SK-N-MC (cell line): Measurements from ENCODE around the gene ZNHIT1.

ENCODE experiments used
- DNase-seq: peaks from one replicate; pipeline ENCODE4 v3.0.0-alpha.2; 2011; ENCODE audit warnings: low read depth, low spot score
- H3K27ac ChIP-seq: fragments of 200-600 bp; sonication (generic); 2 replicates; pipeline ENCODE4 v1.5.1; 2016; ENCODE audit warnings: mixed run types
- H3K36me3 ChIP-seq: fragments of 200-600 bp; sonication (generic); 2 replicates; pipeline ENCODE4 v1.6.1; 2017; ENCODE audit warnings: antibody characterized with exemption, low read length, mixed read lengths; ENCODE audit not compliant: insufficient read depth
- H3K4me3 ChIP-seq: fragments of 200-600 bp; sonication (generic); 2 replicates; pipeline ENCODE4 v1.5.1; 2016
- H3K9ac ChIP-seq: fragments of 200-600 bp; sonication (generic); 2 replicates; pipeline ENCODE4 v1.8.0; 2017; ENCODE audit warnings: mixed run types, mixed read lengths; ENCODE audit not compliant: insufficient read length
- H3K9me3 ChIP-seq: fragments of 200-600 bp; sonication (generic); 2 replicates; pipeline ENCODE4 v1.6.1; 2017; ENCODE audit warnings: low read depth, mild to moderate bottlenecking, antibody characterized with exemption, low read length, moderate library complexity, mixed read lengths
- EZH2 ChIP-seq: fragments of 200-600 bp; sonication (generic); IDR thresholded peaks from one replicate; pipeline ENCODE4 v1.6.1; 2017; ENCODE audit warnings: antibody characterized with exemption
- FOXP2 ChIP-seq: optimal IDR thresholded peaks from 2 replicates; pipeline ENCODE3; 2011; ENCODE audit warnings: mild to moderate bottlenecking, moderate library complexity; ENCODE audit not compliant: insufficient read depth; ENCODE audit errors: extremely low read length, control extremely low read depth
- POLR2AphosphoS5 ChIP-seq: IDR thresholded peaks from 2 replicates; pipeline ENCODE4 v1.6.1; 2012; ENCODE audit warnings: mild to moderate bottlenecking, low read depth, low read length, borderline replicate concordance

Gene ZNHIT1

GRCh38 chr7:101208794-101209193, 9.2 kb upstream of the ZNHIT1 start:
- Histone ChIP-seq H3K9me3 (no peaks in the 10 kb centered on the region), H3K9ac (no peak overlapping the region), H3K27ac (no peak overlapping the region), H3K4me3 (no peak overlapping the region), H3K36me3 (peaks cover 4% of the 10 kb centered on the region; the same call in 1 of the 2 replicates)
- TF ChIP-seq FOXP2 (no peak), POLR2AphosphoS5 (no peak), EZH2 (no peak)
- no peak for DNase-seq

- no peaks in the 10 kb centered on the region for H3K9me3 ChIP-seq
- TF ChIP-seq FOXP2 (no peak), POLR2AphosphoS5 (no peak), EZH2 (no peak)
- H3K36me3 ChIP-seq, result peaks cover 4% of the 10 kb centered on the region; the same call in 1 of the 2 replicates
- no peak overlapping the region for H3K9ac ChIP-seq
- no peak overlapping the region for H3K4me3 ChIP-seq
- DNase-seq, result no peak
- H3K27ac ChIP-seq, result no peak overlapping the region
Measured at GRCh38 chr7:101210143-101210542, 7.8 kb upstream of the ZNHIT1 start.

- no peak for TF ChIP-seq FOXP2
- TF ChIP-seq POLR2AphosphoS5, result no peak
- no peak for TF ChIP-seq EZH2
- Histone ChIP-seq H3K27ac (no peak overlapping the region), H3K9me3 (no peaks in the 10 kb centered on the region), H3K9ac (no peak overlapping the region), H3K36me3 (peaks cover 4% of the 10 kb centered on the region; the same call in 1 of the 2 replicates), H3K4me3 (no peak overlapping the region)
- DNase-seq, result no peak
Measured at GRCh38 chr7:101211501-101211900, 6.5 kb upstream of the ZNHIT1 start.

- Histone ChIP-seq H3K4me3 (no peak overlapping the region), H3K9ac (no peak overlapping the region), H3K9me3 (no peaks in the 10 kb centered on the region), H3K27ac (no peak overlapping the region), H3K36me3 (peaks cover 4% of the 10 kb centered on the region; the same call in 1 of the 2 replicates)
- no peak for DNase-seq
- no peak for TF ChIP-seq FOXP2
- TF ChIP-seq POLR2AphosphoS5, result no peak
- no peak for TF ChIP-seq EZH2
Measured at GRCh38 chr7:101212014-101212413, 6.0 kb upstream of the ZNHIT1 start.

- no peak for DNase-seq
- TF ChIP-seq EZH2, result no peak
- TF ChIP-seq POLR2AphosphoS5, result no peak
- TF ChIP-seq FOXP2, result no peak
- Histone ChIP-seq H3K9ac (peak overlapping the region; percentile 70), H3K27ac (no peak overlapping the region), H3K9me3 (no peaks in the 10 kb centered on the region), H3K4me3 (peak overlapping the region; percentile 99), H3K36me3 (no peaks in the 10 kb centered on the region; the same call in 1 of the 2 replicates)
Measured at GRCh38 chr7:101216001-101216859, 1.7 kb upstream of the ZNHIT1 start.

GRCh38 chr7:101216860-101217387, 1.0 kb upstream of the ZNHIT1 start:
- Histone ChIP-seq H3K27ac (no peak overlapping the region), H3K4me3 (peak overlapping the region; percentile 99), H3K9ac (peak overlapping the region; percentile 70), H3K36me3 (no peaks in the 10 kb centered on the region; the same call in 1 of the 2 replicates), H3K9me3 (no peaks in the 10 kb centered on the region)
- no peak for DNase-seq
- TF ChIP-seq POLR2AphosphoS5 (no peak), FOXP2 (no peak), EZH2 (no peak)

- H3K36me3 ChIP-seq, result no peaks in the 10 kb centered on the region; the same call in 1 of the 2 replicates
- TF ChIP-seq POLR2AphosphoS5 (no peak), EZH2 (no peak), FOXP2 (no peak)
- DNase-seq, result no peak
- H3K4me3 ChIP-seq, result peak overlapping the region; percentile 99
- no peak overlapping the region for H3K27ac ChIP-seq
- peak overlapping the region; percentile 86 for H3K9ac ChIP-seq
- no peaks in the 10 kb centered on the region for H3K9me3 ChIP-seq
Measured at GRCh38 chr7:101218236-101219125, 516 bp downstream of the ZNHIT1 start.

GRCh38 chr7:101220295-101220694, 2.3 kb downstream of the ZNHIT1 start:
- H3K9ac ChIP-seq, result no peak overlapping the region
- no peak overlapping the region for H3K4me3 ChIP-seq
- TF ChIP-seq POLR2AphosphoS5 (no peak), EZH2 (no peak), FOXP2 (no peak)
- no peak overlapping the region for H3K27ac ChIP-seq
- no peak for DNase-seq
- H3K9me3 ChIP-seq, result no peaks in the 10 kb centered on the region
- peaks cover 5% of the 10 kb centered on the region; the same call in 1 of the 2 replicates for H3K36me3 ChIP-seq
